ENCODE results near the gene LRRC37A3. TPM values are rescaled to one million over a fixed set of nuclear protein-coding genes. Genes with fewer than 3 reads are reported as not detected.
A peak's percentile ranks its signal among the peaks of the same experiment; 100 is the strongest.

LRRC37A3 gene
- total RNA-seq, 1 experiment from 2014 or later = 13.3 TPM

DNA sequence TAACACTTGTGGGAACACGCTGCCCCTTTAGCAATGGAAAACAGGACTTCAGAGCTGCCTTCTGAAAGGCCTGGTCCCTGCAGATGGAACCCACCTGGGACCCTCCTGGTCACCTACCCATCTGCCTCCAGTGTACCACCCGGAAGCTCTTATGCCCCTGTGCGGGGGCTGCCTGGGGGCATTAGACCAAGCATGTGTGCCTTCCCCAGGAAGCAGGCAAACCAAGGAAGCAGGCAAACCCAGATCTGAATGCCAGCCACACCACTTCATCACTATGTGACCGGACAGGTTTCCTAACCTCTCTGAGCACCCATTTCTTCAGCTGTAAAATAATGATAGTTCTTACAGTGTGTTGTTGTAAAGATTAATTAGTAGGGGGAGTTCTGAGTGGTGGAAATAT is 20.8 kb upstream of the LRRC37A3 start:
- no TSS peak for BruUV-seq (replicated peaks)
- Histone ChIP-seq H3K27ac (ENCODE audit: low read length) (no peak overlapping the region), H3K27me3 (ENCODE audit: control insufficient read depth, insufficient read depth, low read length) (no peaks in the 10 kb centered on the region), H3K36me3 (ENCODE audit: control insufficient read depth, insufficient read depth, low read length) (no peaks in the 10 kb centered on the region), H3K9me3 (ENCODE audit: control insufficient read depth, insufficient read depth, low read depth, low read length) (no peaks in the 10 kb centered on the region), H3K4me3 (ENCODE audit: low read depth in 2 of 2, low read length in 2 of 2) (no peak overlapping the region), H3K4me1 (ENCODE audit: control insufficient read depth, insufficient read depth, low read length) (no peaks in the 10 kb centered on the region)
- no peak for DNase-seq (ENCODE audit: low read depth, low spot score)
- ChIA-PET POLR2A (no interaction called here), CTCF (interaction anchor here (0.7 kb wide), 1 partner anchor 19 kb away, joined by 3 read pairs; no protein-coding TSS in a partner anchor)
- ATAC-seq = no peak
- TF ChIP-seq TCF7L2 (IDR thresholded peaks at IDR 0.05; ENCODE audit: low read depth, low read length) (no peak), POLR2AphosphoS5 (IDR thresholded peaks at IDR 0.05; ENCODE audit: low read depth, low read length) (no peak), CTCF (IDR thresholded peaks at IDR 0.05) (no peak), SIN3A (IDR thresholded peaks at IDR 0.05; ENCODE audit: borderline replicate concordance, insufficient read depth, low read depth, low read length) (no peak)
- TF ChIP-seq, protein P1, sequence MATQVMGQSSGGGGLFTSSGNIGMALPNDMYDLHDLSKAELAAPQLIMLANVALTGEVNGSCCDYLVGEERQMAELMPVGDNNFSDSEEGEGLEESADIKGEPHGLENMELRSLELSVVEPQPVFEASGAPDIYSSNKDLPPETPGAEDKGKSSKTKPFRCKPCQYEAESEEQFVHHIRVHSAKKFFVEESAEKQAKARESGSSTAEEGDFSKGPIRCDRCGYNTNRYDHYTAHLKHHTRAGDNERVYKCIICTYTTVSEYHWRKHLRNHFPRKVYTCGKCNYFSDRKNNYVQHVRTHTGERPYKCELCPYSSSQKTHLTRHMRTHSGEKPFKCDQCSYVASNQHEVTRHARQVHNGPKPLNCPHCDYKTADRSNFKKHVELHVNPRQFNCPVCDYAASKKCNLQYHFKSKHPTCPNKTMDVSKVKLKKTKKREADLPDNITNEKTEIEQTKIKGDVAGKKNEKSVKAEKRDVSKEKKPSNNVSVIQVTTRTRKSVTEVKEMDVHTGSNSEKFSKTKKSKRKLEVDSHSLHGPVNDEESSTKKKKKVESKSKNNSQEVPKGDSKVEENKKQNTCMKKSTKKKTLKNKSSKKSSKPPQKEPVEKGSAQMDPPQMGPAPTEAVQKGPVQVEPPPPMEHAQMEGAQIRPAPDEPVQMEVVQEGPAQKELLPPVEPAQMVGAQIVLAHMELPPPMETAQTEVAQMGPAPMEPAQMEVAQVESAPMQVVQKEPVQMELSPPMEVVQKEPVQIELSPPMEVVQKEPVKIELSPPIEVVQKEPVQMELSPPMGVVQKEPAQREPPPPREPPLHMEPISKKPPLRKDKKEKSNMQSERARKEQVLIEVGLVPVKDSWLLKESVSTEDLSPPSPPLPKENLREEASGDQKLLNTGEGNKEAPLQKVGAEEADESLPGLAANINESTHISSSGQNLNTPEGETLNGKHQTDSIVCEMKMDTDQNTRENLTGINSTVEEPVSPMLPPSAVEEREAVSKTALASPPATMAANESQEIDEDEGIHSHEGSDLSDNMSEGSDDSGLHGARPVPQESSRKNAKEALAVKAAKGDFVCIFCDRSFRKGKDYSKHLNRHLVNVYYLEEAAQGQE (IDR thresholded peaks at IDR 0.05; ENCODE audit: insufficient read depth in 1 of 2, low read depth in 2 of 2, low read length in 1 of 2) = no peak
- in situ Hi-C loops (cut with HindIII; ENCODE audit: low pct_unique_long_range_greater_than_20kb, low sequenced_read_pairs) = no loop called here
- intact Hi-C loops (cut with micrococcal nuclease; ENCODE audit: unreplicated experiment) = no loop called here

GRCh38 chr17:64938925-64939474 is 19.7 kb upstream of the LRRC37A3 start:
- no peaks in the 10 kb centered on the region for H3K4me1 ChIP-seq (ENCODE audit: control insufficient read depth, insufficient read depth, low read length)
- no peaks in the 10 kb centered on the region for H3K36me3 ChIP-seq (ENCODE audit: control insufficient read depth, insufficient read depth, low read length)
- no peak overlapping the region for H3K4me3 ChIP-seq (ENCODE audit: low read depth in 2 of 2, low read length in 2 of 2)
- no peaks in the 10 kb centered on the region for H3K9me3 ChIP-seq (ENCODE audit: control insufficient read depth, insufficient read depth, low read depth, low read length)
- CTCF ChIA-PET = no interaction called here
- in situ Hi-C loops (cut with HindIII; ENCODE audit: low pct_unique_long_range_greater_than_20kb, low sequenced_read_pairs) = no loop called here
- no peak overlapping the region for H3K27ac ChIP-seq (ENCODE audit: low read length)
- DNase-seq (ENCODE audit: low read depth, low spot score) = no peak
- intact Hi-C loops (cut with micrococcal nuclease; ENCODE audit: unreplicated experiment) = no loop called here
- TF ChIP-seq SIN3A (IDR thresholded peaks at IDR 0.05; ENCODE audit: borderline replicate concordance, insufficient read depth, low read depth, low read length) = no peak
- peak; percentile 73 for TF ChIP-seq CTCF (IDR thresholded peaks at IDR 0.05)
- no peaks in the 10 kb centered on the region for H3K27me3 ChIP-seq (ENCODE audit: control insufficient read depth, insufficient read depth, low read length)
- BruUV-seq (replicated peaks) = no TSS peak
- ATAC-seq = peak; percentile 69
- POLR2A ChIA-PET = no interaction called here
